ENCODE measurements around the gene RGS9. TPM values are rescaled to one million over a fixed set of nuclear protein-coding genes. Genes with fewer than 3 reads are reported as not detected.

RGS9 gene
- total RNA-seq, 1 experiment from 2014 or later = 0.71 TPM

- in situ Hi-C loops (cut with HindIII; ENCODE audit: low pct_unique_long_range_greater_than_20kb, low sequenced_read_pairs) = no loop called here
Observed at GRCh38 chr17:65259696-65260485, 122.7 kb downstream of the RGS9 start.

DNA sequence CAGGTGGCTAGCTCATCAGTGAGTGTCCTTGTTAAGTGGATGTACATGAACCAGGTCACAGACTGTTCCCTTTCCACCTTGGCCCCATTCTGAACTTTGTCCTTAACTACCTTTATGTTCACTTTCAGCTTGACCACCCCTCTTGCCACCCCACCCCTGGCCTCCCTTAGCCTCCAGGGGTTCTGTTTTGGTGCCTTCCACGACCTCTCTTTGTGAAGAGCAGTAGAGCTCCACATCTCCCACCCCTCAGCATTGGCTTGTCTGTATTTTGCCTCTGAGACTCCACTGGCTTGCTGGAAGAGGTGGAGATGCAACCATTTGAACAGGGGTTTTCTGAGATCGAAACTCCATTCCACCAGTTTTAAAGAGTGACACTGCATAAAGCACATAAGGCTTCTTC is 123.5 kb downstream of the RGS9 start:
- DNase-seq (ENCODE audit: low read depth, low spot score) = no peak
- in situ Hi-C loops (cut with HindIII; ENCODE audit: low pct_unique_long_range_greater_than_20kb, low sequenced_read_pairs) = no loop called here

More at GRCh38 chr17:65259696-65260485, 122.7 kb downstream of the RGS9 start:
- no peak for DNase-seq (ENCODE audit: low read depth, low spot score)

GRCh38 chr17:65261152-65261551 is 124.0 kb downstream of the RGS9 start:
- in situ Hi-C loops (cut with HindIII; ENCODE audit: low pct_unique_long_range_greater_than_20kb, low sequenced_read_pairs) = no loop called here
- DNase-seq (ENCODE audit: low read depth, low spot score) = no peak

DNA sequence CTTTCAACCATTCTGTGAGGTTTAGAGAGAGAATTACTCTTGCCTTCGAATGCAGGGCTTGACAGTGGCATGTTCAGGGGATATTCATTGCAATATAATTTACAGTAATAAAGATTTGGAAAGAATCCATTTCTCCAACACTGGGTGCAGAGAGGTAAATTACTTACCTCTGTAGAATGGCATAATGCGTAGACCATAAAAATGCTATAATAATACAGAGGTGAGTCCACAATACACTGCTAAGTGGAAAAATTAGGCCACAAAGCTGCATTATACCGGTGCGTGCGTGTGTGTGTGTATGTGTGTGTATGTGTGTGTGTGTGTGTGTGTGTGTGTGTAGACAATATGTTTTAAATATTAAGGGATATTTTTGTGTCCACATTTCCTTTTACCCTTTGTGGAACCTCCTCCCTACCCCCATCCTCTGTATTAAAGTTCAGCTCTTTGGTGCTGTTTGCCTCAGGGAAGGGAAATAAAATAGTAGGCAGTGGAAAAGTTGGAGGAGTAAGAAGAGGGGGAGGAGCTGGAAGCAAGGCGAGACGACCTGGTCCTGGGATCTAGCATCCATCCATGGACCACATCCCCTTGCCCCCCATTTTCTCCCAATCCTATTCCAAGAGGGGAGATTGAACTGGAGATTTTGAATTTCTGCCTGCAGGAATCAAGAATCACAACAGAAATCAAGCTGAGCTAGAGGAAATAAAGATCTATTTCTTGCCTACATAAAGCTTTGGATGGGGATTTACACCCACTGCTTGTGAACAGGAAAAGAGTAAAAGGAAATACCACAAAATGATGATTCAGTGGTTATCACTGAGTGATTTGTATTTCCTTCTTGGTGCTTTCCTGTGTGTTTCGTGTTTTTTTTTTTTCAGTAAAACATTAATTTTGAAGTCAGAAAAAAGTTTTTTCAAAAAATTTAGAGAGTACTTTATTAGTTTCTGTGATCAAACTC is 124.8 kb downstream of the RGS9 start:
- no peak for DNase-seq (ENCODE audit: low read depth, low spot score)
- in situ Hi-C loops (cut with HindIII; ENCODE audit: low pct_unique_long_range_greater_than_20kb, low sequenced_read_pairs) = no loop called here

DNA sequence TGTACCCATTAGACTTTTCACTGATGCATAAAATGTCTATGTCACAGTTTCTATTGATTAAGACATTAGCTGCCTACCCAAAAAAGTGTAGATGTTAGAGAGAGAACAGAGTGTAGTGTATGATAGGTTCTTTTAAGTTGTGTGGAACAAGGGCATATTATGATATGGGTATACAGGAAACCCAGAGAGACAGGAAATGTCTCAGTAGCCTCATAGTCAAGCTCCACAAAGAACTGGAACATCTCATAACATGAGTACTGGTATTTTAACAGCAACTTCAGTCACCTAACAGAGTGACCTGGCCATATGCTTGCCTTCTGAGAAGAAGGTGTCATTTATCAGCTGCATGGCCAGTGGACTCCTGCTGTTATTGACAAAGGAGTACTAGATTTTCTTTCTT is 128.1 kb downstream of the RGS9 start:
- no peak for DNase-seq (ENCODE audit: low read depth, low spot score)
- in situ Hi-C loops (cut with HindIII; ENCODE audit: low pct_unique_long_range_greater_than_20kb, low sequenced_read_pairs) = no loop called here

DNA sequence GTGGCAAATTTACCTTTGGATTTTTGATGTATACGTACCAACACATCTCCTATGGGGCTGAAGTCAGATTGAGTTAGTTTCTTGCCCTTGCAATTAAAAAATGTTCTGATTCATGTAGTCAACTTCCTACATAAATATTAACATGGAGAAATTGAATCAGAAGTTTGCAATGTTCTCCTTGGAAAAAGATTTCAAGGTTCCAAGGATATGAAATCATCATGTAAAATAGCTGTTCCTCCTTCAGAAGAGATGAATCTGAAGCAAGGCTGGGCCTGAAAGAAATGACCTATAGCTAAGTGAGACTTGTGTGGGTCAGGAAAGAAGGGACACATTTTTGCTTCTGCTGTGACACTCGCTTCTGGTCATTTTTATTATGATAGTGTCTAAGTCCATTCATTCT is 131.7 kb downstream of the RGS9 start:
- DNase-seq (ENCODE audit: low read depth, low spot score) = no peak
- in situ Hi-C loops (cut with HindIII; ENCODE audit: low pct_unique_long_range_greater_than_20kb, low sequenced_read_pairs) = no loop called here

GRCh38 chr17:65270499-65271253 is 133.5 kb downstream of the RGS9 start:
- no peak for DNase-seq (ENCODE audit: low read depth, low spot score)
- in situ Hi-C loops (cut with HindIII; ENCODE audit: low pct_unique_long_range_greater_than_20kb, low sequenced_read_pairs) = no loop called here

DNA sequence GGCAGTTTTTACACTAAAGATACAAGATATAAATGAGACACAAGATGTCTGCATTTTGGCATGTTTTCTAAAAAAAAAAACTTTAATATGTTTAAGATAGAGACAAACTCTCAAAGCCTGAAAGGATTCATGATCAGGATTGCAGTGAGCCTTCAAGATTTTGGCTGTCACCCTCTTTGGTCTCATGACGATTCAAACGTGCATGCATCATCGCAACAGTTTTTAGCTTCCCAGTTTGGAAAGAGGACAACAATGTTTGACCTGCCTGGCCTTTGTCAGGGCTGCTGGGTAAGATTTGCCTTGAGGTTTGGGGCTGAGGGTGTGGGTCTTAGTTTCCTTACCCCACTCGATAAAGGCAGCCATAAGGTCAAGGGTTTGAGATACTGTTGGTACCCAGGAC is 134.1 kb downstream of the RGS9 start:
- no peak for DNase-seq (ENCODE audit: low read depth, low spot score)
- in situ Hi-C loops (cut with HindIII; ENCODE audit: low pct_unique_long_range_greater_than_20kb, low sequenced_read_pairs) = no loop called here

Small RNAs within 50 kb of the gene (small RNA-seq; reads per million reads assigned to genes)
- 0 reads per million in 2 experiments for gene AC060771.1

Other genes starting within 250 kb of the RGS9 start
- gene LRRC37A3, start 217.9 kb upstream of the RGS9 start, total RNA-seq (2014; rRNA removed; shearing (Covaris generic)) = 3.0 and 4.2 TPM in 2 replicates
- 130 and 134 TPM in 2 replicates for gene GNA13, start 80.6 kb upstream of the RGS9 start, total RNA-seq (2014; rRNA removed; shearing (Covaris generic))